ENCODE results near the gene HEATR9.

DNA sequence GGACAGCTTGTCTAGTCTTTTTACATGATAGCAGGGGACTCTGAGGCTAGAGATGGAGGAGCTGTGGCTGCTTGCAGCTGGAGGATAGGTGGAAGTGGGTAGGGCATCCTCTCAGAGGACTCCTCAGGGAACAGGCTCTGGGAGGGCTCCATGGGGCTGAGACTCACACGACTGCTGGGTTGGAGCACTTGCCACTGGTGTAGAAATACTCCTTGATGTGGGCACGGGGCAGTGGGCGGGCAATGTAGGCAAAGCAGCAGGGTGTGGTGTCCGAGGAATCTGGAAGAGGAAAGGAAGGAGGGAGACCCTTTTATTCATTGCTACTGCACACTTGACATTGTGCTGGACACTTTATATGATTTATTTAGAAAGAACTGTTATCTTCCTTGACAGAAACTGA lies 9.7 kb upstream of the HEATR9 start:
- TF ChIP-seq CTCF (IDR thresholded peaks at IDR 0.05) = no peak
- TF ChIP-seq POLR2A (IDR thresholded peaks at IDR 0.05) = no peak
